ENCODE measurements around the gene EFEMP2.

- TF ChIP-seq CTCF (IDR thresholded peaks at IDR 0.05) (no peak), ZFX (IDR thresholded peaks at IDR 0.05; ENCODE audit: borderline replicate concordance) (no peak)
These were observed 48.5 kb upstream of the EFEMP2 start for GRCh38 chr11:65921033-65921555.

Data from 22Rv1 (cell line).